Gastrocnemius medialis (tissue), 4 donors: ENCODE results near the gene PEX13.

ENCODE experiments used
- CTCF ChIP-seq, 5 experiments: fragments of 450-650 bp in 3 of 5; fragments of 200-600 bp in 2 of 5; sonication (generic) in 2 of 5; IDR thresholded peaks in 4 of 5; conservative IDR thresholded peaks in 1 of 5; 1 replicate in 4 of 5; 2 replicates in 1 of 5; pipeline ENCODE4 v1.5.1; 2016 to 2019; ENCODE audit warnings: antibody characterized with exemption in 5 of 5, mild to moderate bottlenecking in 3 of 5, moderate library complexity in 3 of 5
- POLR2A ChIP-seq, 2 donors: fragments of 450-650 bp; IDR thresholded peaks; one replicate each; pipeline ENCODE4 v1.6.1; 2017; ENCODE audit warnings: antibody characterized with exemption in 2 of 2, mild to moderate bottlenecking in 2 of 2, moderate library complexity in 2 of 2

- no peak for TF ChIP-seq CTCF (IDR thresholded peaks at IDR 0.05 in 4 of 5, conservative IDR thresholded peaks at IDR 0.05 in 1 of 5)
- TF ChIP-seq POLR2A (IDR thresholded peaks at IDR 0.05) = no peak
These were observed 40.5 kb upstream of the PEX13 start for GRCh38 chr2:60976875-60977561.
